Adipocyte (in vitro differentiated cells): ENCODE data around the gene CFAP298.
"Not testable (repeated sequence)": the region's sequence is repeated elsewhere in the genome, so short reads cannot be mapped to it uniquely, and the experiment has no call there.

Experiments used
- DNase-seq: peaks from one replicate; pipeline ENCODE4 v3.0.0-alpha.2; 2015; ENCODE audit warnings: low read depth
- H3K27me3 ChIP-seq: replicated peaks from 2 replicates; pipeline ENCODE4 v1.7.0; 2013; ENCODE audit warnings: mild to moderate bottlenecking, low read length, moderate library complexity; ENCODE audit not compliant: control insufficient read depth, insufficient read depth
- H3K36me3 ChIP-seq: 2 replicates; pipeline ENCODE4 v1.7.0; 2013; ENCODE audit warnings: low read length, mild to moderate bottlenecking, moderate library complexity; ENCODE audit not compliant: control insufficient read depth, insufficient read depth, severe bottlenecking
- H3K4me1 ChIP-seq: 2 replicates; pipeline ENCODE4 v1.7.0; 2013; ENCODE audit warnings: mild to moderate bottlenecking, low read length, moderate library complexity; ENCODE audit not compliant: control insufficient read depth, insufficient read depth
- H3K4me3 ChIP-seq: 2 replicates; pipeline ENCODE4 v1.7.0; 2013; ENCODE audit warnings: mild to moderate bottlenecking, low read length, moderate library complexity
- H3K9ac ChIP-seq: 2 replicates; pipeline ENCODE4 v1.7.0; 2013; ENCODE audit warnings: mild to moderate bottlenecking, low read length, moderate library complexity
- H3K9me3 ChIP-seq: 2 replicates; pipeline ENCODE4 v1.7.0; 2013; ENCODE audit warnings: mild to moderate bottlenecking, low read length, moderate library complexity; ENCODE audit not compliant: control insufficient read depth

CFAP298 gene

GRCh38 chr21:32562426-32562825 lies 49.8 kb downstream of the CFAP298 start:
- Histone ChIP-seq H3K9ac (peak overlapping the region; percentile 14), H3K4me1 (no peaks in the 10 kb centered on the region)
- peak; percentile 82 for DNase-seq

GRCh38 chr21:32561476-32561875 lies 50.7 kb downstream of the CFAP298 start:
- not testable (repeated sequence) for H3K4me1 ChIP-seq, H3K36me3 ChIP-seq, H3K9ac ChIP-seq, DNase-seq, H3K27me3 ChIP-seq, H3K4me3 ChIP-seq
- H3K9me3 ChIP-seq, result peaks cover 17% of the 10 kb centered on the region

More at GRCh38 chr21:32562426-32562825, 49.8 kb downstream of the CFAP298 start:
- Histone ChIP-seq H3K27me3 (no peaks in the 10 kb centered on the region), H3K9me3 (peaks cover 17% of the 10 kb centered on the region), H3K4me3 (no peak overlapping the region), H3K36me3 (no peaks in the 10 kb centered on the region)

- H3K9me3 ChIP-seq, result peaks cover 17% of the 10 kb centered on the region
- DNase-seq, result no peak
- no peaks in the 10 kb centered on the region for H3K4me1 ChIP-seq
- H3K36me3 ChIP-seq, result no peaks in the 10 kb centered on the region
- no peak overlapping the region for H3K4me3 ChIP-seq
- H3K9ac ChIP-seq, result no peak overlapping the region
- H3K27me3 ChIP-seq, result no peaks in the 10 kb centered on the region
These were observed 51.3 kb downstream of the CFAP298 start for GRCh38 chr21:32560896-32561295.

- Histone ChIP-seq H3K9me3 (peaks cover 2% of the 10 kb centered on the region), H3K36me3 (no peaks in the 10 kb centered on the region), H3K27me3 (no peaks in the 10 kb centered on the region), H3K9ac (no peak overlapping the region), H3K4me1 (no peaks in the 10 kb centered on the region), H3K4me3 (no peak overlapping the region)
- DNase-seq, result no peak
These were observed 53.1 kb downstream of the CFAP298 start for GRCh38 chr21:32559006-32559610.

- Histone ChIP-seq H3K4me3 (no peak overlapping the region), H3K4me1 (no peaks in the 10 kb centered on the region), H3K27me3 (no peaks in the 10 kb centered on the region), H3K9ac (no peak overlapping the region), H3K9me3 (no peaks in the 10 kb centered on the region), H3K36me3 (no peaks in the 10 kb centered on the region)
- DNase-seq, result no peak
These were observed 54.1 kb downstream of the CFAP298 start for GRCh38 chr21:32558106-32558505.

GRCh38 chr21:32554832-32555638 lies 57.1 kb downstream of the CFAP298 start:
- no peak overlapping the region for H3K4me3 ChIP-seq
- H3K4me1 ChIP-seq, result no peaks in the 10 kb centered on the region
- H3K27me3 ChIP-seq, result no peaks in the 10 kb centered on the region
- no peaks in the 10 kb centered on the region for H3K9me3 ChIP-seq
- DNase-seq, result peak; percentile 88
- H3K36me3 ChIP-seq, result no peaks in the 10 kb centered on the region
- H3K9ac ChIP-seq, result no peak overlapping the region

- Histone ChIP-seq H3K4me3 (no peak overlapping the region), H3K27me3 (no peaks in the 10 kb centered on the region), H3K9me3 (no peaks in the 10 kb centered on the region), H3K4me1 (no peaks in the 10 kb centered on the region), H3K36me3 (no peaks in the 10 kb centered on the region), H3K9ac (no peak overlapping the region)
- no peak for DNase-seq
These were observed 62.3 kb downstream of the CFAP298 start for GRCh38 chr21:32549886-32550285.

GRCh38 chr21:32549440-32549839 lies 62.7 kb downstream of the CFAP298 start:
- Histone ChIP-seq H3K9me3 (no peaks in the 10 kb centered on the region), H3K4me1 (no peaks in the 10 kb centered on the region), H3K4me3 (no peak overlapping the region), H3K27me3 (no peaks in the 10 kb centered on the region), H3K36me3 (no peaks in the 10 kb centered on the region), H3K9ac (no peak overlapping the region)
- DNase-seq, result no peak
